GM23338 (cell line): ENCODE results near the gene FBN2. TPM values are rescaled to one million over a fixed set of nuclear protein-coding genes. Genes with fewer than 3 reads are reported as not detected.

ENCODE experiments used
- ATAC-seq: fragments of 200-7000 bp; cut with Tn5 transposase; 3 replicates; pipeline ENCODE4 v1.9.1; 2020
- DNase-seq: peaks from one replicate; pipeline ENCODE4 v3.0.0-alpha.2; 2015; ENCODE audit warnings: low spot score
- H2AFZ ChIP-seq: fragments of 200-600 bp; sonication (generic); 2 replicates; pipeline ENCODE4 v1.8.0; 2016; ENCODE audit warnings: antibody characterized with exemption, mild to moderate bottlenecking, moderate library complexity
- H3F3A ChIP-seq: fragments of 200-600 bp; sonication (generic); replicated peaks from 2 replicates; pipeline ENCODE4 v1.8.0; 2017; ENCODE audit warnings: antibody characterized with exemption, mixed run types, low read depth
- H3K27ac ChIP-seq: fragments of 200-600 bp; sonication (generic); 2 replicates; pipeline ENCODE4 v1.6.1; 2016; ENCODE audit warnings: low read depth
- H3K27me3 ChIP-seq: fragments of 200-600 bp; sonication (generic); 2 replicates; pipeline ENCODE4 v1.8.0; 2016; ENCODE audit warnings: mild to moderate bottlenecking, mixed run types, moderate library complexity; ENCODE audit not compliant: insufficient read depth
- H3K36me3 ChIP-seq: fragments of 200-600 bp; sonication (generic); 2 replicates; pipeline ENCODE4 v1.8.0; 2016; ENCODE audit warnings: mild to moderate bottlenecking; ENCODE audit not compliant: insufficient read depth
- H3K4me1 ChIP-seq: fragments of 200-600 bp; sonication (generic); 2 replicates; pipeline ENCODE4 v1.8.0; 2016; ENCODE audit warnings: mild to moderate bottlenecking, moderate library complexity; ENCODE audit not compliant: insufficient read depth
- H3K4me2 ChIP-seq: fragments of 200-600 bp; sonication (generic); 2 replicates; pipeline ENCODE4 v1.7.1; 2017; ENCODE audit warnings: mixed run types
- H3K4me3 ChIP-seq: fragments of 200-600 bp; sonication (generic); 2 replicates; pipeline ENCODE4 v1.6.1; 2016; ENCODE audit warnings: mixed run types
- H3K79me2 ChIP-seq: fragments of 200-600 bp; sonication (generic); replicated peaks from 2 replicates; pipeline ENCODE4 v1.8.0; 2017; ENCODE audit warnings: mild to moderate bottlenecking; ENCODE audit not compliant: insufficient read depth
- H3K9me2 ChIP-seq: fragments of 200-600 bp; sonication (generic); 2 replicates; pipeline ENCODE4 v1.8.0; 2017; ENCODE audit not compliant: insufficient read depth
- H4K20me1 ChIP-seq: fragments of 200-600 bp; sonication (generic); replicated peaks from 2 replicates; pipeline ENCODE4 v1.8.0; 2017; ENCODE audit warnings: mild to moderate bottlenecking; ENCODE audit not compliant: insufficient read depth
- H3K27ac Mint-ChIP-seq: 2 replicates; pipeline ENCODE4 v1.8.0; 2020; ENCODE audit warnings: inconsistent platforms, mild to moderate bottlenecking, moderate library complexity, mixed read lengths
- H3K27me3 Mint-ChIP-seq: 3 replicates; pipeline ENCODE4 v1.8.0; 2022; ENCODE audit warnings: low read depth, mild to moderate bottlenecking, moderate library complexity, mixed read lengths, inconsistent platforms; ENCODE audit not compliant: insufficient read depth, poor library complexity
- H3K36me3 Mint-ChIP-seq: 3 replicates; pipeline ENCODE4 v1.8.0; 2021; ENCODE audit warnings: low read depth, mild to moderate bottlenecking, inconsistent platforms, moderate library complexity, mixed read lengths
- H3K4me1 Mint-ChIP-seq: 3 replicates; pipeline ENCODE4 v1.8.0; 2020; ENCODE audit warnings: mild to moderate bottlenecking, inconsistent platforms, mixed read lengths
- H3K4me3 Mint-ChIP-seq: 3 replicates; pipeline ENCODE4 v1.8.0; 2021; ENCODE audit warnings: moderate library complexity, mild to moderate bottlenecking, inconsistent platforms, mixed read lengths
- H3K9me3 Mint-ChIP-seq: 3 replicates; pipeline ENCODE4 v1.8.0; 2020; ENCODE audit warnings: moderate library complexity, mild to moderate bottlenecking, inconsistent platforms, mixed read lengths
- CTCF ChIP-seq, 2 experiments: fragments of 200-600 bp in 1 of 2; sonication (generic) in 1 of 2; conservative IDR thresholded peaks; 2 replicates each; pipeline versions ENCODE4 v1.5.1 to v1.6.1; 2016 to 2017; ENCODE audit warnings: antibody characterized with exemption in 2 of 2, low read depth in 2 of 2, mild to moderate bottlenecking in 2 of 2, moderate library complexity in 1 of 2
- EZH2 ChIP-seq: fragments of 200-600 bp; sonication (generic); IDR thresholded peaks from one replicate; pipeline ENCODE4 v1.8.0; 2017; ENCODE audit warnings: antibody characterized with exemption, mild to moderate bottlenecking, low read depth; ENCODE audit not compliant: unreplicated experiment
- EZH2phosphoT487 ChIP-seq: fragments of 200-600 bp; sonication (generic); IDR thresholded peaks from one replicate; pipeline ENCODE4 v1.8.1; 2018; ENCODE audit warnings: antibody characterized with exemption; ENCODE audit not compliant: unreplicated experiment
- JUNB ChIP-seq: IDR thresholded peaks from one replicate; pipeline ENCODE4 v1.6.1; 2016; ENCODE audit warnings: antibody characterized with exemption; ENCODE audit not compliant: unreplicated experiment
- NANOG ChIP-seq: IDR thresholded peaks from 2 replicates; pipeline ENCODE4 v1.6.1; 2016; ENCODE audit warnings: antibody characterized with exemption, borderline replicate concordance
- POLR2AphosphoS5 ChIP-seq: IDR thresholded peaks from 2 replicates; pipeline ENCODE4 v1.6.1; 2016; ENCODE audit warnings: antibody characterized with exemption, low read depth
- ZNF331 ChIP-seq: fragments of 250-450 bp; sonication (Bioruptor Pico); IDR thresholded peaks from 2 replicates; pipeline ENCODE4 v1.5.0; 2020; ENCODE audit warnings: low read depth, mild to moderate bottlenecking, moderate library complexity
- ZNF462 ChIP-seq: fragments of 250-450 bp; sonication (Bioruptor Pico); IDR thresholded peaks from 2 replicates; pipeline ENCODE4 v1.5.0; 2020; ENCODE audit warnings: mild to moderate bottlenecking, moderate library complexity
- polyA plus RNA-seq: library from polyadenylated mRNA; unstranded; fragments of >200 nt; fragmentation: Nextera tagmentation; extraction: Ambion mirVana; gene quantifications from 2 replicates; pipeline ENCODE4 v1.2.1, GENCODE V29; 2016
- total RNA-seq: library from RNA; depleted of rRNA; stranded (reverse); fragments of >200 nt; shearing (Covaris generic); gene quantifications from 2 replicates; pipeline ENCODE4 v1.2.3, GENCODE V29; 2014

The FBN2 gene
- total and polyA plus RNA-seq, 2 experiments from 2014 or later = 2.6 to 13.6 TPM

- Mint-ChIP-seq H3K9me3 (no peaks in the 10 kb centered on the region), H3K27me3 (no peaks in the 10 kb centered on the region), H3K27ac (no peak overlapping the region), H3K36me3 (no peaks in the 10 kb centered on the region), H3K4me1 (0 out of 3 replicates have a peak, but pooled peaks cover 3% of the 10 kb centered on the region), H3K4me3 (no peak overlapping the region)
- no peak for ATAC-seq
- TF ChIP-seq JUNB (no peak), NANOG (no peak), EZH2phosphoT487 (no peak), ZNF462 (no peak), POLR2AphosphoS5 (no peak), ZNF331 (CRISPR knock-in tag) (no peak), CTCF (conservative IDR thresholded peaks at IDR 0.05; ENCODE audit: low read depth in 2 of 2) (no peak), EZH2 (no peak)
- Histone ChIP-seq H3K27me3 (no peaks in the 10 kb centered on the region), H3K4me3 (no peak overlapping the region), H2AFZ (no peak overlapping the region; the same call in 1 of the 2 replicates), H3K4me2 (no peak overlapping the region), H3K79me2 (no peaks in the 10 kb centered on the region), H4K20me1 (no peaks in the 10 kb centered on the region), H3F3A (no peaks in the 10 kb centered on the region), H3K27ac (no peak overlapping the region), H3K9me2 (peaks cover 13% of the 10 kb centered on the region; the same call in 1 of the 2 replicates), H3K36me3 (no peaks in the 10 kb centered on the region), H3K4me1 (no peaks in the 10 kb centered on the region)
- DNase-seq = no peak
Observed at GRCh38 chr5:128224336-128224735, 313.7 kb downstream of the FBN2 start.
